ENCODE results near the gene SLC10A6. TPM values are rescaled to one million over a fixed set of nuclear protein-coding genes. Genes with fewer than 3 reads are reported as not detected.

The SLC10A6 gene
- total and polyA plus RNA-seq, 2 of the 13 experiments (the other 11 are each of a cell fraction or from before 2014, with no cell fraction given), result not detected

DNA sequence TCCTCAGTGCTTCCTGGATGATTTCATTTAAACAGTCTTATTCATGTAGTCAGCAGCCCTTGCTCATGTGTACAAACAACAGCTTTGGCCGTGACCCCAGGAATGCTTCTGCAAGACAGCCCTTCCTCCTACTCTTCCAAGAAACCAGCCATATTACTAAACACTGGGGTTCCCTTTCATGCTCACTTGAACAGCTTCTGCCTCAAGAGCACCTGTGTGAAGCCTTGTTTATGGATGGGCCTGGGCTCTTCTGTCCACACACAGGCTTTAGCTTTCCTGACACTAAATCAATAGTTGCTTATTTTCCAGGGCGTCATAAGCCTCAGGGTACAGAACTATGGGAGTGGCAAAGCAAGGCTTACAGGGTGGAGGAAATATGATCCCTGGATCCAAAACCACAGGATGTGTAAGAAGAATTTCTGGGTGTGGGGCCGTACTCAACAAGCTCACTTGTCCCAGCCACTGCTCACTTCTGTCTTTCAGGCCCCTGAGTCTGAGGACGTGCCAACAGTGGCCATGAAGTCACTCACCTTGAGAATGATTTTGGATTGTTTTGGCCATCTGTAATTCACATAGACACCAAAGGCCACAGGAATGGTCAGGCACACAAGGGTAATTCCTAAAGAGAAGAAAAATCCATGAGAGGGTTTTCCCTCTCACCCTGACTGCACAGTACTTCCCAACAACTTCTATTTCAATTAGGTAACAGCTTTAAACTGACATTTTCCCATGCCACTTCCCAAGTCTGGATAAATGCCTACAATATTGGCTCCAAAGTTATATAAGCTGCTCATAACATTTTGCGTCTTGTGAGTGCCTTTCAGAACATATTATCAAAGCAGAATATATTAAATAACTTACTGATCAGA, 17.7 kb downstream of the SLC10A6 start:
- Histone ChIP-seq H3K27ac (ENCODE audit: extremely low read length, insufficient read depth, low read length) (no peak overlapping the region), H3K27me3 (ENCODE audit: control insufficient read depth in 1 of 2, insufficient read depth in 2 of 2, low read length in 2 of 2) (no peaks in the 10 kb centered on the region; a peak in 1 of 5 replicates), H3K4me3 (replicated peaks in 1 of 3; ENCODE audit: insufficient read depth in 1 of 3, low read depth in 2 of 3, low read length in 3 of 3) (no peak overlapping the region), H3K4me2 (ENCODE audit: low read depth, low read length) (no peak overlapping the region), H3K4me1 (ENCODE audit: insufficient read depth, low read length) (no peaks in the 10 kb centered on the region), H2AFZ (ENCODE audit: low read length) (no peak overlapping the region), H4K20me1 (ENCODE audit: insufficient read depth, low read length) (no peaks in the 10 kb centered on the region), H3K9ac (ENCODE audit: insufficient read depth, low read depth, low read length) (no peak overlapping the region), H3K79me2 (ENCODE audit: insufficient read depth, low read length) (no peaks in the 10 kb centered on the region), H3K9me3 (ENCODE audit: low read length) (no peaks in the 10 kb centered on the region), H3K36me3 (replicated peaks in 1 of 2; ENCODE audit: control insufficient read depth in 1 of 2, insufficient read depth in 2 of 2, low read length in 2 of 2) (no peaks in the 10 kb centered on the region)
- in situ Hi-C loops (cut with HindIII; ENCODE audit: extremely low pct_ligation_motif_present, low pct_unique_long_range_greater_than_20kb) (no loop called here), intact Hi-C loops (cut with micrococcal nuclease; ENCODE audit: unreplicated experiment) (no loop called here)
- peak; percentile 49; the same call in 1 of the 3 replicates for ATAC-seq
- WGBS (ENCODE audit: low lambda C conversion rate), result 33% methylated on average over 4 of the region's 5 CpGs
- peak; percentile 1 for DNase-seq (ENCODE audit: low spot score)
- BruUV-seq (replicated peaks), result no TSS peak
- TF ChIP-seq HDAC2 (CRISPR knock-in tag; IDR thresholded peaks at IDR 0.05), result no peak
- no peak for TF ChIP-seq IRF9 (CRISPR knock-in tag; IDR thresholded peaks at IDR 0.05; ENCODE audit: borderline replicate concordance)
- no peak for TF ChIP-seq ZNF674 (CRISPR knock-in tag; IDR thresholded peaks at IDR 0.05; ENCODE audit: low read depth)
- TF ChIP-seq ZNF562 (CRISPR knock-in tag; IDR thresholded peaks at IDR 0.05; ENCODE audit: borderline replicate concordance), result no peak
- TF ChIP-seq AGO2 (optimal IDR thresholded peaks at IDR 0.05; ENCODE audit: low read depth, low read length), result no peak
- TF ChIP-seq TCF7 (IDR thresholded peaks at IDR 0.05; ENCODE audit: low read depth), result no peak
- no peak for TF ChIP-seq RFX5 (IDR thresholded peaks at IDR 0.05; ENCODE audit: low read depth, low read length)
- TF ChIP-seq POLR2G (IDR thresholded peaks at IDR 0.05; ENCODE audit: low read depth, low read length), result no peak
- no peak for TF ChIP-seq ZNF883 (CRISPR knock-in tag; IDR thresholded peaks at IDR 0.05; ENCODE audit: not compliant biosample characterization)
- no peak for TF ChIP-seq NFYC (CRISPR knock-in tag; IDR thresholded peaks at IDR 0.05)
- no peak for TF ChIP-seq THYN1 (CRISPR knock-in tag; IDR thresholded peaks at IDR 0.05; ENCODE audit: borderline replicate concordance, low read depth)
- TF ChIP-seq, protein P1, sequence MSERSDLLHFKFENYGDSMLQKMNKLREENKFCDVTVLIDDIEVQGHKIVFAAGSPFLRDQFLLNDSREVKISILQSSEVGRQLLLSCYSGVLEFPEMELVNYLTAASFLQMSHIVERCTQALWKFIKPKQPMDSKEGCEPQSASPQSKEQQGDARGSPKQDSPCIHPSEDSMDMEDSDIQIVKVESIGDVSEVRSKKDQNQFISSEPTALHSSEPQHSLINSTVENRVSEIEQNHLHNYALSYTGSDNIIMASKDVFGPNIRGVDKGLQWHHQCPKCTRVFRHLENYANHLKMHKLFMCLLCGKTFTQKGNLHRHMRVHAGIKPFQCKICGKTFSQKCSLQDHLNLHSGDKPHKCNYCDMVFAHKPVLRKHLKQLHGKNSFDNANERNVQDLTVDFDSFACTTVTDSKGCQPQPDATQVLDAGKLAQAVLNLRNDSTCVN (CRISPR knock-in tag; IDR thresholded peaks at IDR 0.05; ENCODE audit: borderline replicate concordance), result no peak
- no peak for TF ChIP-seq LRRFIP1 (CRISPR knock-in tag; conservative IDR thresholded peaks at IDR 0.05)
- TF ChIP-seq ZFP82 (CRISPR knock-in tag; IDR thresholded peaks at IDR 0.05; ENCODE audit: borderline replicate concordance), result no peak
- no peak for TF ChIP-seq SMARCE1 (IDR thresholded peaks at IDR 0.05; ENCODE audit: borderline replicate concordance)
- TF ChIP-seq DMAP1 (CRISPR knock-in tag; IDR thresholded peaks at IDR 0.05), result no peak
- TF ChIP-seq ZMAT3 (CRISPR knock-in tag; conservative IDR thresholded peaks at IDR 0.05), result no peak
- TF ChIP-seq ZBTB38 (CRISPR knock-in tag; IDR thresholded peaks at IDR 0.05), result no peak
- no peak for TF ChIP-seq FOXA1 (IDR thresholded peaks at IDR 0.05)
- no peak for TF ChIP-seq FOXA1 (CRISPR knock-in tag; IDR thresholded peaks at IDR 0.05)
- TF ChIP-seq KMT2A (CRISPR knock-in tag; IDR thresholded peaks at IDR 0.05), result no peak
- POLR2A ChIA-PET, result no interaction called here
- FAIRE-seq, result no peak
- CTCF ChIA-PET (ENCODE audit: low intra/inter-chr PET ratio, low total read pairs), result no interaction called here
